Measurements from ENCODE around the gene SMOC1.

- TF ChIP-seq CTCF (IDR thresholded peaks at IDR 0.05), result no peak
- TF ChIP-seq ZFX (IDR thresholded peaks at IDR 0.05; ENCODE audit: borderline replicate concordance), result no peak
These were observed 58.3 kb downstream of the SMOC1 start for GRCh38 chr14:69937367-69938081.
